Fibroblast of skin of back (primary cell): Measurements from ENCODE around the gene FRMD4A.
"Not testable (repeated sequence)": the region's sequence is repeated elsewhere in the genome, so short reads cannot be mapped to it uniquely, and the experiment has no call there.

Experiments
- DNase-seq: peaks from one replicate; pipeline ENCODE4 v3.0.0-alpha.2; 2013

FRMD4A gene

DNA sequence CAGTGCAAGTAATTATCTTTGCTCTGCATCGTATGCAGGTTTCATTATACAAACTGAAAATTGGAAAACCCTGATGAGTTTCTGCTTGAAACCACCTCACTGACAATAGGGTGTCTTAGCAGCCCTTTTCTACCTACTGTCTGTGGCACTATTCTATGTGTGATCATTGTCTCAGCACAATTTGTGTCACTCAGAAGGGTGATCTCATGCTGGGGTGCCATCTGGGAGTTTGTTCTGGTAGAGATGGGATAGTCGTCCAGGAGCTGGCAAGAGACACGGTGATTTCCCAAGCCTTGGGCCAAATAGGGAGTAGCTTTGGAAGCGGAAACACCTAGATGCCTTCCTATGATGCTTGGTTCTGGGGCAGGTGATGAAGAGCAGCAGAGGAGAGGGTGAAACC is 186.3 kb downstream of the FRMD4A start:
- no peak for DNase-seq

DNA sequence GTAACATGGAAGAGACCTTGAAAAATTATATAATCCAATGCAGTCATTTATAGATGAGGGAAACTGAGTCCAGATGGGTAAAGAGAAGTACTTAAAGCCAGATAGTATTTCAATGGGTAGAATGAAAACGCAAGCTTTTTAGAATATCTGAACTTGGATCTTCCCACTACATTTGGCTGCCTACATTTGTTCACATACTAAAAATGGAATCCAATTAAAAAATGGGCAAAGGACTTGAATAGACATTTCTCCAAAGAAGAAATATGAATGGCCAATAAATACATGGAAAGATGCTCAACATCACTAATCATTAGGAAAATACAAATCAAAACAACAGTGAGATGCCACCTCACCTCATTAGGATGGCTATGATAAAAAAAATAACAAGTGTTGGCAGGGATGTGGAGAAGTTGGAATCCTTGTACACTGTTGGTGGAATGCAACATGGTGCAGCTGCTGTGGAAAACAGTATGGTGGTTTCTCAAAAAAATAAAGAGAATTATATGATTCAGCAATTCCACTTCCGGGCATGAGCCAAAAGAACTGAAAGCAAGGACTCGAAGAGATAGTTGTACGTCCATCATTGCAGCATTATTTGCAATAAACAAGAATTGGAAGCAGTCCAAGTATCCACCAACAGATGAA is 188.0 kb downstream of the FRMD4A start:
- no peak for DNase-seq

DNA sequence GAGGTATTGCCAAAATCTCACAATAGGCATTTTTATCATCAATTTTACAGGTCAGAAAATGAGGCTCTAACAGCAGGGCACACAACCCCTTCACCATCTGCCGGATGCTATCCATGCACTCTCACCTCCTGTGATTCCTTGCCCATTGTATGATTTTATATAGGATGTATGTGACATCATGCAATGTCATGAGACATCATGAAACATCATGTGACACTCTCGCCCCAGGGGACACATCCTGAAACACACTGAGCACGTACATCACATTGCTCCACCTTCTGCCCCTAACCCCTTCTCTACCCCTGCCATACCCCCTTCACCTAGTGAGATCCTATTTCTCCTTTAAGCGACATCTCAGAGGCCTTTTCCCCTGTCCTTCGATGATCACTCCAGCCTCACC is 189.4 kb downstream of the FRMD4A start:
- DNase-seq, result no peak

- no peak for DNase-seq
Observed at GRCh38 chr10:14137391-14137790, 193.3 kb downstream of the FRMD4A start.

- DNase-seq, result not testable (repeated sequence)
Observed at GRCh38 chr10:14135196-14135595, 195.5 kb downstream of the FRMD4A start.

- DNase-seq, result no peak
Observed at GRCh38 chr10:14134275-14134674, 196.4 kb downstream of the FRMD4A start.

DNA sequence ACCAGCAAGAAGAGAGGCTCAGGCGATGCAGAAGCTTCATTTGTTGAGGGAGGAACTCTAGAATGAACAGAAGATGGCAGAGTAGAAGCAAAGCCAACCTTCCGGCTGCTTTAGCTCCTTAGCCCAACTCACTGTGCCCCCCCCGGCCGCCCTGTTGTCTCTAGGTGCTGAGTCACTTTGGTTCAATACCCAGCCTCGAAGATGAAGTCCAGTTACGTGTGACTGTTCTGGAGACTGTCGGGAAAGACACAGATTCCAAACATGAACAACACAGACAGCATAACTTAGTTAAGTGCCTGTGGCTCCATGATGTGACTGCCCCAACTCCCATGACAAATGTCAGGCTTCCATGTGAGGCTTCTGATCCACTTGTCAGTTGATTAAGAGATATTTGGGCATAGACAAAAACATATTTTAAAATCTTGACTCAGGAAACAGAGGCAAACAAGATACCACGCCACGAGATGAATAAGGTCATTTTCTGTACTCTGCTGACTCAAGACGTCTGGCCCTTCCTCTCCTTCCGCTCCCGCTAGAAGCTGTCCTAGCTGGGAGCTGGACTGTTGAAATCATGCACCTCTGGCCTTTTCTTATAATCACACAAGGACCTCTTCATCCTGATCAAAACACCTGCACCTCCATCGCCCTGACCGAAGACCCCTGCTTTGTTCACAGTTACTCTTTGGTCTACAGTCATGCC is 199.3 kb downstream of the FRMD4A start:
- DNase-seq, result no peak

DNA sequence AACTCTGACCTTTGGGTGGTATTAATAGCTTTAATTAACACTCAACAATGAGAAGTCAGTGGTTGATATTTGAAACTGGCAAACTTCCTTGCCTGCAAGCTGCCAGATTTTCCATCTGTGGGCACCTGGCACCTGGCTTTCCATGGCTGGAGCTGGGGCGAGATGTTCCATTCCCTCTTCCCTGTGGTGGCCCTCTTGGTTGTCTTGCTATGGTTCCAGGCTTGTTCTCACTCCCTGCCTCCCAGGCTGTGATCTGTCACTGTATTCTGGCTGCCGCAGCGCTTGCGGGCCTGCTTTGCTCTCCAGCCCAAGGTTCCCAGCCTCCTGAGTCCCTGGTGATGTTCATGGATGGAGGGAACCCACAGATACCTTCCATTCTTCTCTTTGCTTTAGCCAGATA is 201.0 kb downstream of the FRMD4A start:
- no peak for DNase-seq

GRCh38 chr10:14128519-14128918 is 202.2 kb downstream of the FRMD4A start:
- DNase-seq, result no peak

- DNase-seq, result peak; percentile 73
Observed at GRCh38 chr10:14126697-14127440, 203.9 kb downstream of the FRMD4A start.

DNA sequence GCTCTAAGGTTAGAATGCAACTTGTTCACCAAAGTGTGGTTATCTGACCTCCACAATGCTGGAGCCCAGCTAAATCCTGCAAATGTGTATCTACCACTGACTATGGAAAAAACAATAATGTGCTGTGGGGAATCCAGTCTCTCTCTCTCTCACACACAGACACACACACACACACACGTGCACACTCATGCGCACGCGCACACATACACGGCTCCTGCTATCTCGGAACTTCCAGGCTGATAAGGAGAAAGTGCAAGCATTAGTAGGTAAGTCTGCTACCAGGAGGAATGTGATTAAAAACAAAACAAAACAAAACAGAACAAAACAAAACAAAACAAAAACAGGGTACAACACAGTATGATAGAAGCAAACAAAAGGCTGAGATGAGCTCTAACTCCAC is 205.2 kb downstream of the FRMD4A start:
- no peak for DNase-seq

GRCh38 chr10:14124941-14125340 is 205.8 kb downstream of the FRMD4A start:
- DNase-seq, result no peak

DNA sequence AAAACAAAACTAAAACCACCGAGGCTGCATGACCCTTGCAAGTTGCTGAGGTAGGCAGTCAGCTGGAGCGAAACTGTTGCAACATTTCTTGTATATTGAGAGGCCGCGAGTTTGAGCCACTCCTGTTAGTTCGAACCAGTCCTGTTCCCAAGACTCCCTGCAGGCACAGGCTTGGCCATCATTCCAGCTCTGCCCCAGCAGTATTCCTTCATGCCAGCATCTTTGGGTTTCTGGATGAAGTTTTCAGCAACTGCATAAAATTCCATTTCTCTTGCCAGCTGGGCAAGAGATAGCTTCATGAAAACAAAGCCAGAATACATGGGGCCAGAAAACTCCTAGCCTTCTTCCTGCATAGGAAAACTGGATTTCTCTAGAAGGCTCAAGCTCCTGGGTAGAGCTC is 207.6 kb downstream of the FRMD4A start:
- DNase-seq, result no peak

- no peak for DNase-seq
Observed at GRCh38 chr10:14120812-14121211, 209.9 kb downstream of the FRMD4A start.

DNA sequence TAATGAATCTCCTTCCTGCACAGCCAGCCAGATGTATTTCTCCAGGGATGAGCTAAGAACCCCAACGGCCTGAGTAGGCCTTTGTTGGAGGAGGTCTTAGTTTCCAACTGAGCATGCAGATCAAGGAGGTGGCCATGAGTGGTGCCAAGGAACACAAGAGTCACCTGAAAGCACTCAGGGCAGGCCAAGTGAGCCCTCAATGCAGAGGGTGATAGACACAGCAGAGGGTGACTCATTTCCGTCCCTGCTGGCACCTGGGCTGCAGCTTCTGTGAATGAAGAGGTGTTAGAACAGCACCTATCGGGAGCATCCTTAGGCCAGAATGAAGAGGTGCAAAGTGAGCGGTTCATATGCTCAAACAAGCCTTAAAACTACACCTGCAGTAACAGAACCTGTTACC is 211.8 kb downstream of the FRMD4A start:
- DNase-seq, result no peak

GRCh38 chr10:14116837-14117236 is 213.9 kb downstream of the FRMD4A start:
- no peak for DNase-seq

GRCh38 chr10:14116021-14116420 is 214.7 kb downstream of the FRMD4A start:
- no peak for DNase-seq

DNA sequence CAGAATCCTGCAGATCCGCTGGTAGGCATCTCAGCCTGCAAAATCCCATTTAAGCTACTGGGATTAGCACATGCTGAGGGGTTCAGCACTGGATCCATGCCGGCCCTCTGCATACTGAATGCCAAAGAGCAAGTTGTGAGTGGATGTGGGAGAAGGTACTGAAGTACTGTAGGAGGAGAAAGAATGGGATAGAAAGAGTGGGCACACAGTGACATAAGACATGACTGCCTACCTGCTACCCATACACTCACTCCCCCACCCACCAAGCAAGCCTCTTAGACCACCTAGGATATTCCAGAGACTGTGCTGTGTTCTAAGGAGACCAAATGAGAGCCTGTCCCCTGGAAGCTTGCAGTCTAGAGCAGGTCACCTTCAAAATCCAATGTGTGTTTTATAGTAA is 215.9 kb downstream of the FRMD4A start:
- no peak for DNase-seq

DNA sequence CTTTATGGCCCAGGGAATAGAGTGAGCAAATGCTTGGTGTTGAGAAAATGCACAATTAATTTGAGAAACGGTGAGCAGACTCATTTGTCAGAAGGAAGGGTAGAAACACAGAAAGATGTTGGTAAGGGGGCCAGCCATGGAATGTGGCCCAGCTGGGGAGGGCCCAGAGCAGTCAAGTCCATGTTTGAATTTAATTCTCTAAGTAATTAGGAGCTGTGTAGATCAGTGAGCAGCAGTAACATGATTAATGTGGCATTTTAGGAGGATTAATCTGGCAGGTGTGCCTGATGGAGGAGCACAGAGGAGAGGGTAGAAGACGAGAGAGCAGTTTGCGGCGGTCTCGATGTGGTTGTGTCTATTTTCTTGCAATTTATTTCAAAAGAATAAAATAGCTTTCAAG is 218.7 kb downstream of the FRMD4A start:
- DNase-seq, result no peak

DNA sequence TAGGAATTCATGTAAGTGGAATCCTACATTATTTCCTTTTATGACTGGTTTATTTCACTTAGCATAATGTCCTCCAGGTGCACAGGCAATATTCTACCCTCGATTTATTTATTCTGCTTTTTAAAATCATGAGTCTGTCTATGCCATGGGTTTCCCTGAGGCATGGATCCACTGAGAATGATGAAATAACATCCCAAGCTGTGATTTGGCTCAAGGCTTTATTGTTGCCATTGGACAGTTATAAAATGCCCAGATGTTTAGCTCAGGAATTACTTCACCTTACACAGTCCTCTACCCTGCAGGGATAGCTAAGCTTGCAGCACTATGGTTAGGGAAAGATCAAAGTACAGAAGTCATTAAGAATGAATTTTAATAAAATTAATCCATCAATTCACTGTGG is 219.5 kb downstream of the FRMD4A start:
- DNase-seq, result no peak

GRCh38 chr10:14106828-14107227 is 223.9 kb downstream of the FRMD4A start:
- no peak for DNase-seq

- DNase-seq, result peak; percentile 52
Observed at GRCh38 chr10:14102056-14102455, 228.7 kb downstream of the FRMD4A start.

DNA sequence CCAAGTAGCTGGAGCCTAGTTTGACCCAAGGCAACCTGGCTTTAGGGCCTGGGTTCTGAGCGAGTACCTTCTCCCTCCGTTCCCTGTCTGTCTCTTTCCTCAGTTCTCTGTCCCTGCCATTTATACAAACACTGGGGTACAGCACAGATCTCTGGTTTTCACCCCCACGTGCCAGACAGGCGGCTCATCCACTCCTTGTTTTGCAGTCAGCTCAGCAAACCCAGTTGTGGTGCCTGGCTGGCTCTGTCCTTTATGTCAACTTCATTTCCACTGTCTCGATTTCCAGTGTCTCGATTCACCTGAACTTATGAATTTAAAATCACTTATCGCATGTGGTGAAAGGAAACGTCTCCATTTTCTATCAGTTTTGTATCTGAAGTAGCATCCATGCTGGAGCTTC is 230.8 kb downstream of the FRMD4A start:
- no peak for DNase-seq
